Ovary (tissue), 3 donors: ENCODE measurements around the gene ASB5.

Experiments
- CTCF ChIP-seq, 3 donors: fragments of 450-650 bp in 2 of 3; fragments of 200-600 bp in 1 of 3; IDR thresholded peaks; one replicate each; pipeline versions ENCODE4 v1.5.1 to v1.8.0; 2016 to 2022; ENCODE audit warnings: antibody characterized with exemption in 3 of 3, mild to moderate bottlenecking in 1 of 3
- EP300 ChIP-seq: sonication (generic); formaldehyde crosslinking; IDR thresholded peaks from one replicate; pipeline ENCODE4 v1.6.1; 2017; ENCODE audit warnings: antibody characterized with exemption
- POLR2A ChIP-seq: fragments of 450-650 bp; IDR thresholded peaks from one replicate; pipeline ENCODE4 v1.6.1; 2017; ENCODE audit warnings: antibody characterized with exemption, mild to moderate bottlenecking, moderate library complexity
- donor health status: DM: no; HTN: no; CAD: no.

- no peak for TF ChIP-seq CTCF (IDR thresholded peaks at IDR 0.05)
- TF ChIP-seq EP300: no peak
- TF ChIP-seq POLR2A: no peak
These were observed 82.2 kb downstream of the ASB5 start for GRCh38 chr4:176186671-176187395.
